Measurements from ENCODE around the gene SERPINA3.

DNA sequence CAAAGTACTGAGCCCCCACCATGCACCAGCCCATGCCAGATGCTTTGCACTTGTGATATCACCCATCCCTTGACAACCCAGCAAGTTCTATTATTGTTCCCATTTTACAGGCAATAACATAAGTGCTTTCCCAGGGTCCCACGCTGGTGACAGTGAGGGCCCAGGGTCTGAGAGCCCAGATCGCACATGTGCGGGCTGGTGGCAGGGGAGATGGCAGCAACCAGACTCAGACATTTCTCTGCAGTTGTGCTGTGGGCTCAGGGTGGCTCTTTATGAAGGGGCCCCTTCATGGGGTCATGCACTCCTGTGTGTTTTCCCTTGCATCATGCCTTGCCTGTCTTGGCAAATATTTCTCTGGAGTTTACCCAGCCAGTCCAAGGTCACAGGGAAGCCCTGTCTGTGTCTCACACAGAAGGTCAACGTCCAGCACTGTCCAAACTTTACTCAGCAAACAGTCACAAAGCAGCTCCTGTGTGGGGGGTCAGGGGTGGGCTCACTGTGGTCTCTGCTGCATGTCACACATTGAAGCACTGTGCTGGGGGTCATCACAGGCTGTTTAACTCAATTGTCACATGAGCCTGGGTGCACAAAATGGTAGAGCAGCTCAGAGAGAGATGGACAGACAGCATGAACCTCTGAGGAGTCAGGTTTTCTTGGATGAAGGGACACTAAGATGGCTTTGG lies 18.3 kb upstream of the SERPINA3 start:
- TF ChIP-seq POLR2A (IDR thresholded peaks at IDR 0.05; ENCODE audit: low read length) = no peak
- no peak for TF ChIP-seq GATA1 (IDR thresholded peaks at IDR 0.05; ENCODE audit: low read depth, low read length)
